Astrocyte (in vitro differentiated cells and primary cell): ENCODE measurements around the gene STKLD1. TPM values are rescaled to one million over a fixed set of nuclear protein-coding genes. Genes with fewer than 3 reads are reported as not detected.
A peak's percentile ranks its signal among the peaks of the same experiment; 100 is the strongest.

ENCODE experiments used
- DNase-seq: peaks from one replicate; pipeline ENCODE4 v3.0.0-alpha.2; 2010; ENCODE audit warnings: low read depth
- FAIRE-seq: peaks from 2 replicates; lab custom pipeline; 2011; peaks lifted over from hg19 to GRCh38; lab: Jason Lieb, UNC
- H2AFZ ChIP-seq: 2 replicates; pipeline ENCODE4 v1.6.0; 2012; ENCODE audit warnings: low read depth, low read length, inconsistent platforms
- H3K27ac ChIP-seq: 2 replicates; pipeline ENCODE4 v1.5.1; 2011; ENCODE audit warnings: low read depth, low read length, inconsistent platforms
- H3K27me3 ChIP-seq: 2 replicates; pipeline ENCODE4 v1.6.0; 2011; ENCODE audit warnings: low read length, inconsistent platforms; ENCODE audit not compliant: insufficient read depth
- H3K36me3 ChIP-seq: 2 replicates; pipeline ENCODE4 v1.5.1; 2011; ENCODE audit warnings: low read length, inconsistent platforms; ENCODE audit not compliant: insufficient read depth
- H3K4me1 ChIP-seq: 2 replicates; pipeline ENCODE4 v1.5.1; 2011; ENCODE audit warnings: low read length, inconsistent platforms; ENCODE audit not compliant: insufficient read depth
- H3K4me2 ChIP-seq: 2 replicates; pipeline ENCODE4 v1.6.0; 2012; ENCODE audit warnings: low read length, inconsistent platforms
- H3K4me3 ChIP-seq: 2 replicates; pipeline ENCODE4 v1.5.1; 2011; ENCODE audit warnings: low read depth, mild to moderate bottlenecking, low read length, inconsistent platforms; ENCODE audit not compliant: insufficient read depth
- H3K79me2 ChIP-seq: 2 replicates; pipeline ENCODE4 v1.6.0; 2012; ENCODE audit warnings: mild to moderate bottlenecking, low read length, inconsistent platforms; ENCODE audit not compliant: insufficient read depth
- H3K9ac ChIP-seq: 2 replicates; pipeline ENCODE4 v1.6.0; 2012; ENCODE audit warnings: mild to moderate bottlenecking, low read length, inconsistent platforms
- H3K9me3 ChIP-seq: 2 replicates; pipeline ENCODE4 v1.5.1; 2012; ENCODE audit warnings: low read depth, mild to moderate bottlenecking, low read length, inconsistent platforms; ENCODE audit not compliant: insufficient read depth
- H4K20me1 ChIP-seq: 2 replicates; pipeline ENCODE4 v1.6.0; 2012; ENCODE audit warnings: low read length, inconsistent platforms; ENCODE audit not compliant: insufficient read depth
- H3K27ac Mint-ChIP-seq: one replicate; pipeline ENCODE4 v1.8.0; 2021; ENCODE audit warnings: mild to moderate bottlenecking, mixed read lengths; ENCODE audit not compliant: unreplicated experiment
- H3K27me3 Mint-ChIP-seq: one replicate; pipeline ENCODE4 v1.8.0; 2021; ENCODE audit warnings: low read depth, mixed read lengths; ENCODE audit not compliant: unreplicated experiment
- H3K36me3 Mint-ChIP-seq: one replicate; pipeline ENCODE4 v1.8.0; 2021; ENCODE audit warnings: low read depth, mixed read lengths; ENCODE audit not compliant: unreplicated experiment
- H3K4me1 Mint-ChIP-seq: one replicate; pipeline ENCODE4 v1.8.0; 2021; ENCODE audit warnings: low read depth, mixed read lengths; ENCODE audit not compliant: unreplicated experiment
- H3K4me3 Mint-ChIP-seq: one replicate; pipeline ENCODE4 v1.8.0; 2021; ENCODE audit warnings: mild to moderate bottlenecking, moderate library complexity, mixed read lengths; ENCODE audit not compliant: unreplicated experiment
- H3K9me3 Mint-ChIP-seq: one replicate; pipeline ENCODE4 v1.8.0; 2021; ENCODE audit warnings: mild to moderate bottlenecking, mixed read lengths; ENCODE audit not compliant: unreplicated experiment
- CTCF ChIP-seq: IDR thresholded peaks from 2 replicates; pipeline ENCODE4 v1.5.1; 2011; ENCODE audit warnings: low read depth, mild to moderate bottlenecking, inconsistent platforms, low read length, moderate library complexity; ENCODE audit not compliant: insufficient read depth
- EZH2 ChIP-seq: IDR thresholded peaks from 2 replicates; pipeline ENCODE4 v1.6.1; 2012; ENCODE audit warnings: mild to moderate bottlenecking, low read length, inconsistent platforms; ENCODE audit not compliant: insufficient read depth
- total RNA-seq: library from RNA; stranded (reverse); gene quantifications from 2 replicates; pipeline ENCODE4 v1.2.1, GENCODE V29; 2021

The STKLD1 gene
- total RNA-seq, 1 donor from 2014 or later: 0.82 TPM

GRCh38 chr9:133345596-133345995, 30.6 kb upstream of the STKLD1 start:
- Histone ChIP-seq H3K9ac (no peak overlapping the region), H3K4me3 (no peak overlapping the region), H4K20me1 (peaks cover 45% of the 10 kb centered on the region), H3K9me3 (no peaks in the 10 kb centered on the region), H3K36me3 (peaks cover 31% of the 10 kb centered on the region), H3K27me3 (no peaks in the 10 kb centered on the region), H3K4me1 (peaks cover 23% of the 10 kb centered on the region), H2AFZ (no peak overlapping the region), H3K27ac (no peak overlapping the region), H3K79me2 (peaks cover 53% of the 10 kb centered on the region), H3K4me2 (no peak overlapping the region)
- peaks cover 28% of the 10 kb centered on the region for H3K36me3 Mint-ChIP-seq
- H3K9me3 Mint-ChIP-seq: no peaks in the 10 kb centered on the region
- no peaks in the 10 kb centered on the region for H3K27me3 Mint-ChIP-seq
- peaks cover 20% of the 10 kb centered on the region for H3K4me1 Mint-ChIP-seq
- FAIRE-seq (no peak), DNase-seq (no peak)
- no peak overlapping the region for H3K27ac Mint-ChIP-seq
- TF ChIP-seq EZH2 (no peak), CTCF (no peak)
- H3K4me3 Mint-ChIP-seq: peak overlapping the region; percentile 91

GRCh38 chr9:133346021-133346785, 30.0 kb upstream of the STKLD1 start:
- FAIRE-seq: no peak
- Mint-ChIP-seq H3K4me3 (peak overlapping the region; percentile 91), H3K4me1 (peaks cover 21% of the 10 kb centered on the region), H3K36me3 (peaks cover 25% of the 10 kb centered on the region), H3K9me3 (no peaks in the 10 kb centered on the region), H3K27me3 (no peaks in the 10 kb centered on the region), H3K27ac (no peak overlapping the region)
- peak overlapping the region; percentile 90 for H3K4me2 ChIP-seq
- H4K20me1 ChIP-seq: peaks cover 51% of the 10 kb centered on the region
- H3K27me3 ChIP-seq: no peaks in the 10 kb centered on the region
- TF ChIP-seq EZH2 (no peak), CTCF (no peak)
- H3K79me2 ChIP-seq: peaks cover 59% of the 10 kb centered on the region
- H3K4me3 ChIP-seq: peak overlapping the region; percentile 98
- no peak for DNase-seq
- H3K9ac ChIP-seq: peak overlapping the region; percentile 100
- no peak overlapping the region for H2AFZ ChIP-seq
- H3K36me3 ChIP-seq: peaks cover 37% of the 10 kb centered on the region
- H3K27ac ChIP-seq: no peak overlapping the region
- H3K9me3 ChIP-seq: no peaks in the 10 kb centered on the region
- H3K4me1 ChIP-seq: peaks cover 23% of the 10 kb centered on the region

- H3K4me2 ChIP-seq: peak overlapping the region; percentile 90
- no peaks in the 10 kb centered on the region for H3K9me3 ChIP-seq
- DNase-seq (no peak), FAIRE-seq (no peak)
- peaks cover 59% of the 10 kb centered on the region for H3K79me2 ChIP-seq
- H3K4me3 Mint-ChIP-seq: peak overlapping the region; percentile 93
- peaks cover 50% of the 10 kb centered on the region for H3K36me3 ChIP-seq
- H3K27ac Mint-ChIP-seq: no peak overlapping the region
- H3K9ac ChIP-seq: peak overlapping the region; percentile 100
- no peak overlapping the region for H2AFZ ChIP-seq
- TF ChIP-seq EZH2 (no peak), CTCF (no peak)
- peak overlapping the region; percentile 98 for H3K4me3 ChIP-seq
- H4K20me1 ChIP-seq: peaks cover 65% of the 10 kb centered on the region
- H3K4me1 ChIP-seq: peaks cover 23% of the 10 kb centered on the region
- no peaks in the 10 kb centered on the region for H3K9me3 Mint-ChIP-seq
- H3K27me3 ChIP-seq: no peaks in the 10 kb centered on the region
- H3K4me1 Mint-ChIP-seq: peaks cover 23% of the 10 kb centered on the region
- H3K36me3 Mint-ChIP-seq: peaks cover 34% of the 10 kb centered on the region
- H3K27ac ChIP-seq: peak overlapping the region; percentile 99
- H3K27me3 Mint-ChIP-seq: no peaks in the 10 kb centered on the region
These were observed 28.6 kb upstream of the STKLD1 start for GRCh38 chr9:133347515-133347984.
